Tibial artery (tissue), 4 donors: Measurements from ENCODE around the gene ZWINT.

ENCODE experiments used
- DNase-seq, 2 donors: peaks; one replicate each; pipeline ENCODE4 v3.0.0-alpha.2; 2019
- H3K27ac ChIP-seq, 2 donors: fragments of 200-600 bp; sonication (generic) in 1 of 2; 1 replicate in 1 of 2; 2 replicates in 1 of 2; pipeline ENCODE4 v1.5.1; 2018 to 2019; ENCODE audit warnings: mild to moderate bottlenecking in 1 of 2
- H3K27me3 ChIP-seq, 2 donors: fragments of 200-600 bp; sonication (generic) in 1 of 2; one replicate each; pipeline versions ENCODE4 v1.5.1 to v1.6.0; 2016 to 2019
- H3K36me3 ChIP-seq, 3 donors: fragments of 200-600 bp; sonication (generic) in 2 of 3; one replicate each; pipeline ENCODE4 v1.5.1; 2016 to 2019; ENCODE audit warnings: mild to moderate bottlenecking in 2 of 3
- H3K4me1 ChIP-seq, 4 donors: fragments of 200-600 bp; sonication (generic) in 2 of 4; 1 replicate in 3 of 4; 2 replicates in 1 of 4; pipeline ENCODE4 v1.5.1; 2016 to 2019
- H3K4me3 ChIP-seq, 2 donors: fragments of 200-600 bp; sonication (generic) in 1 of 2; 1 replicate in 1 of 2; 2 replicates in 1 of 2; pipeline ENCODE4 v1.5.1; 2018 to 2019; ENCODE audit warnings: mild to moderate bottlenecking in 2 of 2
- H3K9me3 ChIP-seq, 3 donors: fragments of 200-600 bp; sonication (generic) in 1 of 3; one replicate each; pipeline ENCODE4 v1.5.1; 2016 to 2019
- intact Hi-C: fragments of 100-400 bp; cut with DNase I; formaldehyde crosslinking; loops from one replicate; pipeline ENCODE4 v1.15.0; 2023; ENCODE audit warnings: low total_unique reads
- TF ChIP-seq, protein P1 (sequence below), 2 experiments: fragments of 200-600 bp in 1 of 2; fragments of 450-650 bp in 1 of 2; IDR thresholded peaks; one replicate each; pipeline ENCODE4 v1.5.1; 2017 to 2019; ENCODE audit warnings: antibody characterized with exemption in 2 of 2, mild to moderate bottlenecking in 1 of 2, moderate library complexity in 1 of 2

ZWINT gene

GRCh38 chr10:56357018-56357417, 4.0 kb downstream of the ZWINT start:
- Histone ChIP-seq H3K4me1 (peaks cover 0 to 9% (median 6%) of the 10 kb centered on the region in 4 donors), H3K4me3 (no peak overlapping the region), H3K27ac (no peak overlapping the region), H3K36me3 (no peaks in the 10 kb centered on the region), H3K9me3 (no peaks in the 10 kb centered on the region), H3K27me3 (no peaks in the 10 kb centered on the region)
- no peak for DNase-seq
- intact Hi-C loops: no loop called here
- TF ChIP-seq, protein P1, sequence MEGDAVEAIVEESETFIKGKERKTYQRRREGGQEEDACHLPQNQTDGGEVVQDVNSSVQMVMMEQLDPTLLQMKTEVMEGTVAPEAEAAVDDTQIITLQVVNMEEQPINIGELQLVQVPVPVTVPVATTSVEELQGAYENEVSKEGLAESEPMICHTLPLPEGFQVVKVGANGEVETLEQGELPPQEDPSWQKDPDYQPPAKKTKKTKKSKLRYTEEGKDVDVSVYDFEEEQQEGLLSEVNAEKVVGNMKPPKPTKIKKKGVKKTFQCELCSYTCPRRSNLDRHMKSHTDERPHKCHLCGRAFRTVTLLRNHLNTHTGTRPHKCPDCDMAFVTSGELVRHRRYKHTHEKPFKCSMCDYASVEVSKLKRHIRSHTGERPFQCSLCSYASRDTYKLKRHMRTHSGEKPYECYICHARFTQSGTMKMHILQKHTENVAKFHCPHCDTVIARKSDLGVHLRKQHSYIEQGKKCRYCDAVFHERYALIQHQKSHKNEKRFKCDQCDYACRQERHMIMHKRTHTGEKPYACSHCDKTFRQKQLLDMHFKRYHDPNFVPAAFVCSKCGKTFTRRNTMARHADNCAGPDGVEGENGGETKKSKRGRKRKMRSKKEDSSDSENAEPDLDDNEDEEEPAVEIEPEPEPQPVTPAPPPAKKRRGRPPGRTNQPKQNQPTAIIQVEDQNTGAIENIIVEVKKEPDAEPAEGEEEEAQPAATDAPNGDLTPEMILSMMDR (IDR thresholded peaks at IDR 0.05): no peak

- Histone ChIP-seq H3K36me3 (no peaks in the 10 kb centered on the region), H3K4me3 (no peak overlapping the region), H3K9me3 (no peaks in the 10 kb centered on the region), H3K4me1 (no peaks in the 10 kb centered on the region), H3K27ac (no peak overlapping the region), H3K27me3 (no peaks in the 10 kb centered on the region)
- intact Hi-C loops: no loop called here
- TF ChIP-seq, protein P1 (IDR thresholded peaks at IDR 0.05): no peak
- no peak for DNase-seq
Measured at GRCh38 chr10:56351909-56352630, 9.0 kb downstream of the ZWINT start.

- no peaks in the 10 kb centered on the region for H3K36me3 ChIP-seq
- no peak overlapping the region for H3K4me3 ChIP-seq
- H3K4me1 ChIP-seq: no peaks in the 10 kb centered on the region
- TF ChIP-seq, protein P1 (IDR thresholded peaks at IDR 0.05): no peak
- no peak overlapping the region for H3K27ac ChIP-seq
- no peaks in the 10 kb centered on the region for H3K9me3 ChIP-seq
- no peak for DNase-seq
- intact Hi-C loops: no loop called here
- H3K27me3 ChIP-seq: no peaks in the 10 kb centered on the region
Measured at GRCh38 chr10:56349611-56350010, 11.4 kb downstream of the ZWINT start.

- Histone ChIP-seq H3K27me3 (no peaks in the 10 kb centered on the region), H3K9me3 (no peaks in the 10 kb centered on the region), H3K36me3 (no peaks in the 10 kb centered on the region), H3K27ac (no peak overlapping the region), H3K4me1 (no peaks in the 10 kb centered on the region), H3K4me3 (no peak overlapping the region)
- TF ChIP-seq, protein P1 (IDR thresholded peaks at IDR 0.05): no peak
- intact Hi-C loops: no loop called here
- DNase-seq: no peak
Measured at GRCh38 chr10:56348101-56348500, 13.0 kb downstream of the ZWINT start.

GRCh38 chr10:56346845-56347415, 14.1 kb downstream of the ZWINT start:
- no peaks in the 10 kb centered on the region for H3K36me3 ChIP-seq
- H3K9me3 ChIP-seq: no peaks in the 10 kb centered on the region
- intact Hi-C loops: no loop called here
- no peak for DNase-seq
- TF ChIP-seq, protein P1 (IDR thresholded peaks at IDR 0.05): no peak
- no peaks in the 10 kb centered on the region for H3K27me3 ChIP-seq
- H3K4me1 ChIP-seq: no peaks in the 10 kb centered on the region
- no peak overlapping the region for H3K4me3 ChIP-seq
- no peak overlapping the region for H3K27ac ChIP-seq
